Muscle layer of colon (tissue), 2 donors: ENCODE data around the gene LRRC74B.
A peak's percentile ranks its signal among the peaks of the same experiment; 100 is the strongest.
"Not testable (repeated sequence)": the region's sequence is repeated elsewhere in the genome, so short reads cannot be mapped to it uniquely, and the experiment has no call there.

ENCODE experiments used
- H3K27ac ChIP-seq: one replicate; pipeline ENCODE4 v1.7.0; 2013; ENCODE audit warnings: low read depth, mild to moderate bottlenecking, low read length, moderate library complexity
- H3K27me3 ChIP-seq, 2 donors: one replicate each; pipeline ENCODE4 v1.7.0; 2013; ENCODE audit warnings: low read length in 2 of 2, mild to moderate bottlenecking in 2 of 2; ENCODE audit not compliant: insufficient read depth in 2 of 2, control insufficient read depth in 1 of 2
- H3K36me3 ChIP-seq: one replicate; pipeline ENCODE4 v1.7.0; 2013; ENCODE audit warnings: mild to moderate bottlenecking, low read length; ENCODE audit not compliant: insufficient read depth
- H3K4me1 ChIP-seq: one replicate; pipeline ENCODE4 v1.7.0; 2013; ENCODE audit warnings: mild to moderate bottlenecking, low read length; ENCODE audit not compliant: insufficient read depth
- H3K4me3 ChIP-seq, 2 donors: one replicate each; pipeline ENCODE4 v1.7.0; 2013; ENCODE audit warnings: low read length in 2 of 2, low read depth in 1 of 2, mild to moderate bottlenecking in 1 of 2, moderate library complexity in 1 of 2
- H3K9ac ChIP-seq: one replicate; pipeline ENCODE4 v1.7.0; 2013; ENCODE audit warnings: low read length
- H3K9me3 ChIP-seq: one replicate; pipeline ENCODE4 v1.7.0; 2013; ENCODE audit warnings: mild to moderate bottlenecking, low read length
- donor health status: abdominal sarcoma.
- donor health status: Adenocarcinoma of cecum.

The LRRC74B gene

GRCh38 chr22:21043860-21044535 lies 1.7 kb upstream of the LRRC74B start:
- Histone ChIP-seq H3K27me3 (no peaks in the 10 kb centered on the region), H3K4me3 (no peak overlapping the region), H3K9me3 (no peaks in the 10 kb centered on the region), H3K27ac (no peak overlapping the region), H3K4me1 (peaks cover 8% of the 10 kb centered on the region), H3K36me3 (no peaks in the 10 kb centered on the region), H3K9ac (no peak overlapping the region)

- H3K4me1 ChIP-seq: peaks cover 8% of the 10 kb centered on the region
- no peak overlapping the region for H3K9ac ChIP-seq
- H3K27ac ChIP-seq: no peak overlapping the region
- peak overlapping the region in 1 of 2 donors; percentile 66 for H3K4me3 ChIP-seq
- no peaks in the 10 kb centered on the region for H3K36me3 ChIP-seq
- H3K9me3 ChIP-seq: no peaks in the 10 kb centered on the region
- H3K27me3 ChIP-seq: no peaks in the 10 kb centered on the region
These were observed 688 bp upstream of the LRRC74B start for GRCh38 chr22:21044931-21045584.

GRCh38 chr22:21047035-21047661 lies 1.4 kb downstream of the LRRC74B start:
- H3K27me3 ChIP-seq: no peaks in the 10 kb centered on the region
- H3K9ac ChIP-seq: no peak overlapping the region
- H3K4me3 ChIP-seq: no peak overlapping the region
- H3K4me1 ChIP-seq: peaks cover 8% of the 10 kb centered on the region
- no peaks in the 10 kb centered on the region for H3K9me3 ChIP-seq
- H3K27ac ChIP-seq: no peak overlapping the region
- H3K36me3 ChIP-seq: no peaks in the 10 kb centered on the region

GRCh38 chr22:21047730-21048129 lies 2.0 kb downstream of the LRRC74B start:
- Histone ChIP-seq H3K27me3 (no peaks in the 10 kb centered on the region), H3K4me3 (no peak overlapping the region), H3K9me3 (no peaks in the 10 kb centered on the region), H3K4me1 (peaks cover 8% of the 10 kb centered on the region), H3K9ac (no peak overlapping the region), H3K27ac (no peak overlapping the region), H3K36me3 (no peaks in the 10 kb centered on the region)

GRCh38 chr22:21048448-21048847 lies 2.7 kb downstream of the LRRC74B start:
- not testable (repeated sequence) for H3K9ac ChIP-seq, H3K36me3 ChIP-seq, H3K4me3 ChIP-seq, H3K27me3 ChIP-seq, H3K4me1 ChIP-seq, H3K27ac ChIP-seq, H3K9me3 ChIP-seq

GRCh38 chr22:21048965-21049364 lies 3.2 kb downstream of the LRRC74B start:
- H3K9ac ChIP-seq, H3K36me3 ChIP-seq, H3K27me3 ChIP-seq, H3K4me1 ChIP-seq, H3K9me3 ChIP-seq, H3K4me3 ChIP-seq, H3K27ac ChIP-seq: not testable (repeated sequence)

GRCh38 chr22:21051145-21051830 lies 5.5 kb downstream of the LRRC74B start:
- Histone ChIP-seq H3K9me3 (no peaks in the 10 kb centered on the region), H3K27ac (no peak overlapping the region), H3K36me3 (no peaks in the 10 kb centered on the region), H3K4me1 (no peaks in the 10 kb centered on the region), H3K9ac (no peak overlapping the region), H3K4me3 (no peak overlapping the region), H3K27me3 (no peaks in the 10 kb centered on the region)

- H3K9ac ChIP-seq: no peak overlapping the region
- H3K27me3 ChIP-seq: no peaks in the 10 kb centered on the region
These were observed 6.2 kb downstream of the LRRC74B start for GRCh38 chr22:21051831-21052400.

GRCh38 chr22:21052715-21053459 lies 7.1 kb downstream of the LRRC74B start:
- Histone ChIP-seq H3K4me1 (no peaks in the 10 kb centered on the region), H3K27ac (no peak overlapping the region), H3K27me3 (no peaks in the 10 kb centered on the region), H3K9ac (no peak overlapping the region), H3K4me3 (no peak overlapping the region), H3K9me3 (no peaks in the 10 kb centered on the region), H3K36me3 (no peaks in the 10 kb centered on the region)

More at GRCh38 chr22:21051831-21052400, 6.2 kb downstream of the LRRC74B start:
- H3K4me3 ChIP-seq: no peak overlapping the region
- H3K27ac ChIP-seq: no peak overlapping the region
- H3K36me3 ChIP-seq: no peaks in the 10 kb centered on the region
- H3K4me1 ChIP-seq: no peaks in the 10 kb centered on the region
- no peaks in the 10 kb centered on the region for H3K9me3 ChIP-seq

GRCh38 chr22:21054046-21054713 lies 8.4 kb downstream of the LRRC74B start:
- H3K27ac ChIP-seq: no peak overlapping the region
- no peak overlapping the region for H3K9ac ChIP-seq
- no peaks in the 10 kb centered on the region for H3K4me1 ChIP-seq
- no peaks in the 10 kb centered on the region for H3K9me3 ChIP-seq
- H3K36me3 ChIP-seq: no peaks in the 10 kb centered on the region
- H3K4me3 ChIP-seq: no peak overlapping the region
- H3K27me3 ChIP-seq: no peaks in the 10 kb centered on the region
